ENCODE results near the gene HOXC10.

The HOXC10 gene

DNA sequence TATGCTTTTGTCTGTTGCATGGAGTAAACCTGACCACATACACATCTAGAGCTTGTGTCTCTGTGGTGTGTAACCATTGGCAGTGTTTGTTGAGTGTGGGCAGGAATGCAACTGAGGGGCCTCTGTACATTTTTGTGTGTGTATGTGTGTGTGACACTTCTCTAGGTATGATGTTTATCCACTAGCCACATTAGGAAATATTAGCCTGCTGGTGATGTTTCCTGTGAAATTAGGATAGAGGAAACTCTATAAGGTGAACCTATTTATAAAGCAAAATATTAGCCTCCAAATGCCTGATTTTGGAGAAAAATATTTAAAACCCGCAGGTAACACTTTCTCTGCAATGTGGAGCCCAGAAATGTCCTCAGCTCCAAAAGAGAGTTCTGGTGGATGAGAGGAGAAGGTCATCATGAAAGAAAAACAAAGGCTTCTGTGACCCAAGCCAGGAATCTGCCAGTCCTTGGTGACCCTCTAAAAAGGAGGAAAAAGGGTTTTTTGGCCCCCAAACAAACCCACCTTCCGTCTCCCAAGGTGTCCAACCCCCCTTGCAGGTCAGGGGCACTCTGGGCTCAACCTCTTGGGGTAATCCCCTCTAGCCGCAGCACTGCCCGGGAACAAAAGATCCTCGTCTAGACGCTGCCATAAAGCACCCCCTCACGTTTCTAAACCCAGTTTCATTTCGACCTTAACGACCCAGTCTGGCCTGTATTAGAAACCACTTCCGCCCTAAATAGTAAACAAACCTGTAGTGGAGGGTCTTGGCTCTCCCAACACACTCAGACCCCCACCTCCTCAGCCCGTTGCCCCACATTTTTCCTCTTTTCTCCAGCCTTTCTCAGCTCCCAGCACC lies 7.1 kb upstream of the HOXC10 start:
- no peak for DNase-seq

DNA sequence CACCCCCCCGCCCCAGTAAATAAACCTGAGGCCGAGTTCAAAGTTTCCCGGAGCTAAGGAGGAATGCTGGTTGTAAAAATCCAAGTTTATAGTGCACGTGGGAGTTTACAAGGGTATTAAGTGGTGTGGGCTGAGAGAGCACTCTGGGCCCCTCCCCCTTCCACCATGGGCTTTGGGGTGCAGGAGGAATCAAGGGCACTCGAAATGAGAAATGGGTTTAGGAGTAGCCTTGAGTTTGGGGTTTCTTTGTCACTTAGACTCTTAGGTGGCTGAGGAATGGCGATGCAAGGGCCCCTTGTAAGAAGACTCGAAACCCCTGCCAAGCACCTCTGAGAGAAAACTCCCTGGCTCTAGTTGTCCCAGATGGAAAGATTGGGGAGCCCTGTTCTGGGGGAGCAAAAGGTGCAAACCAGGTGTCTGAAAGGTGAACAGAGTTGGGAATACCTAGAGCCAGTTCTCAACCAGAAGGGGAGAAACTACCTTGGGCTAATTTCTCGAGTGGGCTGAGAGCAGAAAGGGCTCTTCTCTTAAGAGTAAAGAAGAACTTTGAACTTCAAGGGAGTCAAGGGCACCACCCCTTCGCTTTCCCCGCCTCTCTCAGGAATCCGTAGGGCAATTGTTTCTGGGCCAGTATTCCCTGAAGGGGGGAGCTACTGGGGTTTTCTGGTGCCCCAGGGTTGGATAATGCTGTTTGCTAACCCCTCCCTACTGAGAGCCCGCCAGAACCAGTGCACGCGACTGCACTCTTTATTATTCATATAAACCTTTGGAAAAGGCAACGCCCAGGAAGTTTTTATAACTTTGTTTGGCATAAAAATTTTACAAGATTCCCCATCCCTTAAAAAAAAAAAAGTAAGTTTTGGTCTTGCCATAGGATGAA lies 6.2 kb upstream of the HOXC10 start:
- no peak for DNase-seq

DNA sequence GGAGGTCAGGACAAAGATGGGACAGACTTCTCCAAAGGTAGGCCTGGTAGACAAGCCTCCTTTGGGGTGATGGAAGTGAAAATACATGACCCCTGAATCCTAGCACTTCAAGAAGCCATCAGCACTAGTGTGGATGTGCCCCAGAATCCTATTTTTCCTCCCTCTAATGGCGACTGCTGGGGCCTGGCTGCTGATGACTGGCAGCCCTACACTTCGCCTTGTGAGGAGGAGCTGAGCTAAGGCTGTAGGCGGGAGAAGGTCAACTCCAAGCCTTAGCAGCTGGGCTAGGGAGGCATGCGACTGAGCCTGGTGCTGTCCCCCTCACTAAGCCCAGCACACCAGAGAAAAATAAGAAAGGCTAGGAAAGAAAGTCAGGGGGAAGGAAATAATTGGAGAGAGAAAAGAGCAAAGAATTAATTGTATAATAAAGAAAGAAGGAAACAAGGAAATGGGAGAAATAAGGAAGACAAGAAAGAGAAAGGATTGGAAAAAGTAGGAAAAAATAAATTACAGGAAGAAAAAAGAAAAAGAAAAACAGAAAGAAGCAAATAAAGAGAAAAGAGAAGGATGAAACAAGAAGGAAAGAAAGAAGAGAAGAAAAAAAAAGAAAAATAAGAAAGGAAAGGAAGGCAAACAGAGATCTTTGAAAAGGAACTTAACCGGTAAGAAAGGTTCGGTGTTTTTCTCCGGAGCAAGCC lies 4.7 kb upstream of the HOXC10 start:
- DNase-seq = no peak

DNA sequence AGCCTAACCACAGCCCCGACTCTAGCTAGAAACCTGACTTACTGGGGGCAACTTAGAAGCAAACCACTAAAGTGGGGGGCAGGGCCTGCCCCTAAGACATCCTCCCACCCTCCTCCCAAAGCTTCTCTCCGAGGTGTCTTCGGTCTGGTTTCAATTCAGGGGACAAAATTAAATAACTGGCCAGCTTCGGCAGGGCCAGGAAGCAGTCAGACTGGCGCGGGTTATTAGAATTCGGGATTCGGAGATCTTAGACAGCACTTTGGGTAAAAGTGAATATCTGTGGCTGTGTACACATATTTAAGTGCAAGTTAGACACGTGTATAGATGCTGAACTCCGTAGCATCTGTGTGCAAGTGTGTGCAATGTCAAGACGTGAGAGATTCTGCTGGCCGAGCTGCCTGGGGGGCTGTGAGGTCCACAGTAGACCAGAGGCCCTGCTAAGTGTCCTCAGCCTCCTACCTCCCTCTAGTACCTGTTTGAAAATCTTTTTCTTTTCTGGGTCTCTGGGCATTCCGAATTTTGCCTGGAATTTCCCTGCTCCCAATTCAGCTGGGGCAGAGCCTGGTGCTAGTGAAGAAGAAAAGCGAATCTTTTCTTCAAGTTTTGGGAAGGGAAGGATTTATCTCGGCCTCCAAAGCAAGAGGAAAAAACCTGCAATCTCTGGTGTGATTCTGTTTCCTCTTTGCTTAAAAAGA lies 4.0 kb upstream of the HOXC10 start:
- no peak for DNase-seq

DNA sequence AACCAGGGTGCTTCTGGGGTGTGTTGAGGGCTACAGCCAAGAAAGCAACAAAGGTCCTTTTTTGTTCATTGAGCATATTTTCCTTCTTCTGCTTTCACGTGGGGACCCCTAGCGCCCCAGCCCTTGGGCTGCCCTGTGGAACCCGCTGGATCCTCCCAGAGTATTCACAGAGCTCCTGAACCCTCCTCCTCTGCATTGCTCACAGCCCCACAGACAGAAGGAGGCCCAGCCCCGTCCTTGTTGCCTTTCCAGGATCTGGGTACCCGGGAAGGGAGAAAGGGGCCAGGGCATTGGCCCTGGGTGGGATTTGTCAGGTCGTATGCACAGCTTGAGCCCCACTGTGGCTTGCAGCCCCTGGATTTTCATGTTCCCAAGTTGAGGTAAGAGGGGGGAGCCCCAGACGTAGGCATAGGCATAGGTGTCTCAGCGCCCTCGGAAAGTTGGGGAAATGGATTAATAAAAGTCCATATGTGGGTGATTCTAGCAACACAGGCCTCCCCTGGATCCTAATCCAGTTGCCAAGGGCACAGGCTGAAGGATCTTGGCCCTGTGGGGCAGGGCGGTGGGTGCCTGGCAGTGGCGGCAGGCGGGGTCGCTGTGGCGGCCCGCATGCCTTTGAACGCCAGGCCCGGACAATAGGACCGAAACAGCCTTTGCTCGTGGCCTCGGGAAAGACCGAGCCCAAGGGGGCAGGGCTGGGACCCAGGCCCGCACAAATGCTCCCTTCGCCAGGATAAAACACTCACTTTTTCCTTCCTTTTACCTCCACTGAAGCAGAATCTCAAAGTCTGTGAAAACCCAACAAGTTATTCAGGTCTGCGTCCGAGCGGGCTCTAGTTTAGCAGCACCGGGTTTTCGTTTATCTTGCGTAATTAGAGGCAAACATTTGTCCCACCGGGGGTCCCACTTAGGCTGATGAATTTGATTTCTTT lies 3.0 kb upstream of the HOXC10 start:
- no peak for DNase-seq

DNA sequence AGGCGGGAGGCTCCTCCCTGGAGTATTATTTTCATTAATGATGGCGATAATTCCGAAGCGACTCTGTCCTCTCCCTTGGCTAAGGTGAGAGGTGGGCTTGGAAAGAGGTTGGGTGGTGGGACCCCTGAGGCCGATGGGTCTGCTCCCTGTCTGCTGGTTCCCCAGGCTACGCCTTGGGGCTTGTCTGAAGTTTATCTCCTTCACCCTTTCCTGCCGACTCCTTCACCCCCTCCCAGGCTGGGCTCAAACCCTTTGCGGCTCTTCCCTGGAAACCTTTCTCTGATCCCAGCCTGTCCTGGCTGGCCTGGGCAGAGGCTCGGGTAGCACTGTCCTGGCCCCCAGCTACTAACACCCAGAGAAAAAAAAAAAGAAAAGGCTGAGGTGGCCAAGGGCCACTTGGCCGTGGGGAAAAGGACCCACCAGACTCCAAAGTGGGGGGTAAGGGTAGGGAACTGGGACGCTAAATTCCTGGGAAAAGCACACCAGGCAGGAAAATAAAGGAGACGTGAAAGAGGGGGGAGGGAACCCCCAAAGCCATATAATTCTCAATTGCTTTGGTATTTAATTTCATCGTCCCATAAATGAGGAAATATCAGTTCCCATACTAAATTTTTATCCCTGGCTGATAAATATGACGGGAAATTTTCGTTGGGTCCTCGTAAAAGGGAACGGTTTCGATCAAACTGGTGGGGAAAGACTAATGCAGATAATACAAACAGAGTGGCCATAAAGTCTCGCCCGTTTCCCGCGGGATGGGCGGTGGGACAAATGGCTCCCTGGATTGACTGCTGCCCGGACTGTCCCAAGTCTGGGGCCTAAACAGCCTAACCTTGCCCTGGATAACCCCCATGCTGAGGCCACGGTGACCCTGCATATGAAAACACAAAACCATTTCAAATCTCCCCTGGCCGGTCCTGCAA lies 2.0 kb upstream of the HOXC10 start:
- DNase-seq = no peak

DNA sequence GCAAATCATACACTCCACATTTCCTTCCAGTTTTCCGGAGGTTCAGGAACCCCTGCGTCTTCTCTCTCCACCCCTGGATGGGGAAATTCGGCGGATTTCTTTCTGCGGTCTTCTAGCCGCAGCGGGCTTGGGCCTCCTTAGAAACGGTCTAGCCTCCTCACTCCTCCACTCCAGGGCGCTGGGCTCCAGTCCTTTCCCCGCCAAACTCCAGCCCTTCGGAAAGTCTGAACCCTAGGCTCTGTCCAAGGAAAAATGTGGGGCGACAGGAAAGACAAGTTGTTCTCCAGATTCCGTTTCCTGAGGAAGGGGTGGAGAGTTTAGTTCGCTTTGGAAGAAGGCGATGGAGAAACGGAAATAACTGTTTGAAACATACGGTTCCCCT lies 1.4 kb upstream of the HOXC10 start:
- no peak for DNase-seq

DNA sequence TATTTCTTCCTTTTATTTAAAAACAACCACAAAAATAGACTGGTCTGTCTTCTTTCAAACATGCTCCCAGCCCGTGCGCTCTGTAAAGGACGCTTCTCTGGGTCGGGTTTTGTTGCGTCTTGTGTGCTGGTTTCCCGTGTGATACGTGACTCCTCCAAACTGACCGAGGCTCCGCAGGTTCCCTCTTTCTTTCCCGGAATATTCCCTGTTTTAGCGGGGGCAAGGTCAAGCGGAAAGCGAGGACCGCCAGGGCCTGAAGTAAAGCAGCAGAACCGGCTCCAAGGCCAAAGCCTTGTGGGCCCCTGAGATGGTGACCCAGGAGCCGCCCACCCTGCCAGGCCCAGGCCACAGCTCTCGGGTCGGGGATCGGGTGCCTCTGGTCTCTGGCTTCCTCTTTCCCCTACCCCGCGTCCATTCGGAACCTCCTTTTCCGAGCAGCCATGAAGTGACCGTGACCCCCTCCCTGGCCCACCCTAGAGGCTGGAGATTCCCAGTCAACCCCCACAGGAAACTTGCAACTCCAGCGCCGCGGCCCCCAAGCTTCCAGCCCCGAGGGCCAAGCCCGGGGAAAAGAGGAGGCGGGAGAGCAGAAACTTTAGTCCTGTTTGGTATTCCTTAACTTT lies 885 bp upstream of the HOXC10 start:
- no peak for DNase-seq

DNA sequence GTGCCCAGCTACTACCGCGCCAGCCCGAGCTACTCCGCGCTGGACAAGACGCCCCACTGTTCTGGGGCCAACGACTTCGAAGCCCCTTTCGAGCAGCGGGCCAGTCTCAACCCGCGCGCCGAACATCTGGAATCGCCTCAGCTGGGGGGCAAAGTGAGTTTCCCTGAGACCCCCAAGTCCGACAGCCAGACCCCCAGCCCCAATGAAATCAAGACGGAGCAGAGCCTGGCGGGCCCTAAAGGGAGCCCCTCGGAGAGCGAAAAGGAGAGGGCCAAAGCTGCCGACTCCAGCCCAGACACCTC lies 697 bp downstream of the HOXC10 start:
- DNase-seq = peak; percentile 68

DNA sequence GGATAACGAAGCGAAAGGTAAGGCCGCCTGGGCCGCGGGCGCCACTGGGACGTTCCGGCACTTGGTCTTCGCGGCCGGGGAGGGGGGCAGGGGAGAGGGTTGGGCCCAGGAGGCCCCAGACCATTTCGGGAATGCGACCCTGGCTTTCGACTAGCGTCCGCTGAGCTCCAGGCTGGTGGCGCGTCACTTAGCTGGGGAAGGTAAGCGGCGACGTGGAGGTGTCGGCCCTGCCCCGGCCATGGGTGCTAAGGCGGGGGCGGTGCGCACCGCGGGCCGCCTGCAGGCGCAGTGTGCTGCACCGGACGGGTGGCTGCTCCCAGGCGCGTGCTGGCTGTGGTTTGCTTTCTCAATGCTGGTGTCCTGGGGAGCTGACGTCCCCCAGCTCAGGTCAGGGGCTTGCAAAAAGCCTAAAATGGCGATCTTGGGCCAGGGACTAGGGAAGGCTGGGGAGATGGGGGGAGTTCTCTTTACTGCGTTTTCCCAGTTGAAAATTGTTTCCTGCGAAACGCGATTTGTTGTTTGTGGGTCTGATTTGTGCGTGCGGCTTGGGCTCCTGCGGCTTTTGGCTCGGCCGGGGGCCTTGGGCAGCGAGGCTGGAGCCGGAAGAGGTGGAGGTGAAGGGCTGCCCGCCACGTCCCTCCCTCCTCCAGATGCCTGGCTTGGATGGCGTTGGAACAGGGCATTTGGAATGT lies 1.2 kb downstream of the HOXC10 start:
- DNase-seq = no peak

DNA sequence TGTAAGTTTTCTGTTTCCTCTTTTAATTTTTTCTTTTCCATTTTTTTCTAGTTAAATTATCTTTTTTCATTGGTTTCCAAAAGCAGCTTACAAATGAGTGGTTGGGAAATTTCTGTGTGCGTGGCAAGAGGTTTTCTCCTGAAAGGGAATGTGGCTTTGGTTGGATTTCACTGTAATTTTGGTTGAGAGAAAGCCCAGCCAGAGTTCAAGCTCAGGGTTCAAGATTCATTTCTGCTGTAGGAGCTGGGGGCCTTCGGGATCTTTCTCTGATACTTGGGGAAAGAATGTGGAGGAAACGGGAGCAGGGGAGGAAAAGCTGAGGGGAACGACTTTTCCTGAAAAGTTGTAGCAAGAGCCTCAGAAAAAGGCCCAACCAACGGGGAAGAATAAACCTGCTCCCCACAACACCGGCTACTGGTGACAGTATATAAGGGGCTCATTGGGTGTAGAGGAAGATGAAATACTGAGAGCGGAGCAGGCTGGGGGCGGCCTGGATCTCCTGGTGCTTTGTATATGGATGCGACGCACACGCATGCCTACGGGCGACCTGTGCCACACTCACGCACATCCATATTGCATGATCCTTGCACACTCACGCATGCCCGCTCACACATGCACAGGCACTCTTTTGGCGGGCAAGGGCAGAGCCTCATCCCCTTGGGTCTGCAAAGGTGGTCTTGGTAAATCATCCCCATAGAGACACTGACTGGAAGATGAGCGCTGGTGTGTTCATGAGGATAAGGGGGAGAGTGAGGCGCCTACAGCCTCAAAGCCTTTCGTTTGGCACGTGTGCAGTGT lies 1.9 kb downstream of the HOXC10 start:
- peak; percentile 49 for DNase-seq

DNA sequence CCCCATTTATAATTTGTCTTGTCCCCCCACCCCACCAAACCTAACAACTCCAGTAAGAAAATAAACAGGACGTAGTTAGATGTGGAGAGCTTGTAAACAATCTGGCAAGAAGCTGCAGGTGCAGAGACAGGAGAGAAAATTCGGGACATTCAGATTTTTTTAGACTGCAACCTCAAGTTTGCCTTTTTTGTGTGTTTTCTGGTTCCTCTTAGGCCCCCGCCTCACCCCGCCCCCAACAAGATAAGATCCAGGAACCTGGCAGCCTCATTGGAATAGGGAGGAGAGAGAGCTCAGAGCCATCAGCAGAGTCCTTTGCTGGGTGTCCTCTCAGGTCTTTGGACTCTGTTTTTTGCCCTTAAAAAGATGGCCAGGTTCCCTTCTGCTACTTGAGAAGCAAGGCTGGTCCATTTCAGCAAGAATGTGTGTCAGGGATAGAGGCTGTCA lies 2.9 kb downstream of the HOXC10 start:
- DNase-seq = no peak

DNA sequence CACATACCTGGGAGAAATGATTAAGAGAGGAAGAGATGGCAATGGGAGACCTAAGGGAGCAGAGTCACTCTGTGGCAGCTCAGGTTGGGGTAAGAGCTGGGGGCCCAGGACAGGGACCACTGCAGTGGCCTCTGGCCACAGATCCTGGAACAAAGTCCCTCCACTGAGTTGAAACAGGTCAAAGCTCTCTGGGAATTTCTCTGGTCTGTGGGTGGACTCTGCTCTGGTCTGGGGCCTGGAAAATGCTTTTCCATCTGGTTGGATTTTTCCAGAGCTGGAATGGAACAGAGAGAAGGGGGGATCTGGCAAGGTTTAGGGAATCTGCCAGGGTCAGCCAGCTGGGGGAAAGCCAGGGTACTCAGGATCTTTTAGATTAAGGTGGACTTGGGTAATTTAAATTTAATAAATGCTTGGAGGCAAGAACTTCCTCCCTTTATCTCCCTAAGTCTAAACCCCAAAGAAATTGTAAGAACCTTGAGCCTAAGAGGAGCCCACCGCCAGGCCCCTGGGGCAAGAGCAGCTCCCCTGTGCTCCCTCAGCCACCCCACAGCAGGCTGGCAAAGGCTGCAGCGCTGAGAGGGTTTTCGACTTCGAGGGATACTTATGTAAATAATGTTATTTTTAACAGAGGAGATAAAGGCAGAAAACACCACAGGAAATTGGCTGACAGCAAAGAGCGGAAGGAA lies 3.7 kb downstream of the HOXC10 start:
- no peak for DNase-seq

DNA sequence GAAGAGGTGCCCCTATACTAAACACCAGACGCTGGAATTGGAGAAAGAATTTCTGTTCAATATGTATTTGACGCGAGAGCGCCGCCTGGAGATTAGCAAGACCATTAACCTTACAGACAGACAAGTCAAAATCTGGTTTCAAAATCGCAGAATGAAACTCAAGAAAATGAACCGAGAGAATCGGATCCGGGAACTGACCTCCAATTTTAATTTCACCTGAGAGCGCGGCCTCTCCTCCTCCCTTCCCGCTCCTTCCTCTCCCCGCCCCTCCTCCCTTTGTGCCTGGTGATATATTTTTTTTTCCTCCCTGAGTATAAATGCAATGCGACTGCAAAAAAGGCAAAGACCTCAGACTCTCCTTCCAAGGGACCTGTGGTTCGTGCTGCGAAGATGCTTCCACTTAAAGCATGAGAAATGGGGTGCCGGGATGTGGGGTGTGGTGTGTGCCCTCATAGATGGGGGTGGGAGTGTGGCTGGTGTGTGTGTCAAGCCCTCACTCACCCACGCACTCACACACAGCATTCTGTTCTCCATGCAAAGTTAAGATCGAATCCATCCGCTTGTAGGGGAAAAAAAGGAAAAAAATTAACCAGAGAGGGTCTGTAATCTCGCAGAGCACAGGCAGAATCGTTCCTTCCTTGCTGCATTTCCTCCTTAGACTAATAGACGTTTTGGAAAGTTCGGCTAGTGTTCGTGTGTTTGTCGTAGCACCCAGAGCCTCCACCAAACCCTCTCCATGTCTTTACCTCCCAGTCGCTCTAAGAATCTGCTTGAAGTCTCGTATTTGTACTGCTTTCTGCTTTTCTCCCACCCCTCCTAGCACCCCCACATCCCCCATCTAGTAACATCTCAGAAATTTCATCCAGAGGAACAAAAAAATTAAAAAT lies 4.5 kb downstream of the HOXC10 start:
- DNase-seq = no peak

DNA sequence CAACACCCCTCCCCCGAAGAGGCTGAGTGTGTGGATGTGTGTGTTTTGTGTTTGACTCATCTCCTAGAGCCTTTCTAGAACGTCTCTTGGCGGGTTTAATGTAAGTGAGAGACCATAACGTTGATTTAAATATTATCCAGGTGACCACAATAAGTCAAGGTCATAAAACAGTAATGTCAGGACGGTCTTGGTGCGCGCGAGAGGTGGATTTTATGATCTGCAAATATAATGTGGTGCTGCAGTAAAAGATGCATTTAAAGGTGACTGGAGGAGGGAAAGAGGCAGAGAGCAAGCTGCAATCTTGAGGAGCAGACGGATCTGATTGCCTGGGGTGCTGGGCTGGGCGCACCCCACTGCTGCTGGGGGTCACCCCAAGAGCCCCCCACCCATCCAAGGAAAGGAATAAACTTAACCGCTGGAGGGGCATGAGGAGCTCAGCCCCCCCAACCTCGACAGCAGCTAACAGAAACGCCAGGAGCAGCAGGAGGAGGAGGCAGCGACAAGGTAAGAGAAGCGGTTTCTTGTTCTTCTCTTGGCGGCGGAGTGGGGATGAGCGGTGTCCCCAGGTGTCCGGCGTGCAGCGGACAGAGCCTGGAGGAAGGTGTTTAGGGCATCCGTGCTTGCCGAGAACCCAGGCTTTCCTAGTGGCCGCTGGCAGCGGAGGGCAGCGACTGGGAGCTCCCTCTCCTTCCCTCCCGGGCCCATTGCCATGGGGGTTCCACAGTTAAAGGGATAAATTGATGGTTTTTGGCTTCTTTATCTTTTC lies 5.5 kb downstream of the HOXC10 start:
- no peak for DNase-seq

DNA sequence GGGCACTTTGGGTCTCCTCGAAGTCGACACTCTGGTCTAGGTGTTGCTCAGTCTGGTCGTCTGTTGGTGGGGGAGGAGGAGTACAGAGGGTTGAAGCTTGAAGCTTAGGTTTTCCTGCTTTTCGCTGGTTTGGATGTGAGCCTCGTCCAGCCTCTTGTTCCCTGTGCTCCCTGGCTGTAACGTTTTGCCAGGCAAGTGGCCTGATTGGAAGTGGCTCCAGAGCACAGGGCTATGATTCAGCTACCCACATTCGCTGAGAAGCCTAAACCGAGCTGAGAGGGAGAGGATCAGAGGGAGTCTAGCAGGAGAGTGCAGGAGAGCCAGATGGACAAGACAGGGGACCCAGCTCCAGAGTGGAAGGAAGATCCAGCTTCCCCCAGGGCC lies 6.1 kb downstream of the HOXC10 start:
- no peak for DNase-seq
